ENCODE results near the gene TMEM266. TPM values are rescaled to one million over a fixed set of nuclear protein-coding genes. Genes with fewer than 3 reads are reported as not detected.

The TMEM266 gene
- total and polyA plus RNA-seq, 2 of the 4 experiments (the other 2 are of a cell fraction) = not detected

DNA sequence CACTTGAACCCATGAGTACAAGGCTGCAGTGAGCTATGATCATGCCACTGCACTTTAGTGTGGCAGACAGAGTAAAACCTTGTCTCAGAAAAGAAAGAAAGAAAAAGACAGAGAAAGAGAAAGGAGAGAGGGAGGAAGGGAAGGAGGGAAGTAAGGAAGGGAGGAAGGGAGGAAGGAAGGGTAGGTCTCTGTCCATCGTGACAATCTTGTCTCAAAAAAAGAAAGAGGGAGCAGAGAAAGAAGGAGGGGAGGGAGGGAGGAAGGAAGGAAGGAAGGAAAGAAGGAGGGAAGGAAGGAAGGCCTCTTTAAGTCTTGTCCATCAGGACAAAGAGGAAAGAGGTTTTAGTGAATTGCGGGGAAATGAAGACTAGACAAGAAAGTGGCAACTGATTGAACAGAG is 129.3 kb downstream of the TMEM266 start:
- no peak overlapping the region for H4K91ac ChIP-seq (ENCODE audit: insufficient read depth, low read depth, low read length)
- H3K4me3 ChIP-seq (ENCODE audit: insufficient read depth, low read depth, low read length) = no peak overlapping the region
- no peak overlapping the region for H4K8ac ChIP-seq (ENCODE audit: low read depth in 2 of 2, low read length in 2 of 2)
- H3K18ac ChIP-seq (ENCODE audit: low read depth, low read length) = no peak overlapping the region
- intact Hi-C loops (cut with micrococcal nuclease) = no loop called here
- no peaks in the 10 kb centered on the region for H3K79me1 ChIP-seq (ENCODE audit: low read depth in 1 of 2, low read length in 2 of 2)
- H3K23ac ChIP-seq (ENCODE audit: low read depth, low read length) = no peak overlapping the region
- no peak overlapping the region for H2BK15ac ChIP-seq (ENCODE audit: low read depth, low read length)
- CTCF ChIA-PET = no interaction called here
- H3K27ac ChIP-seq (ENCODE audit: insufficient read depth, low read length) = no peak overlapping the region
- no peak overlapping the region for H2BK5ac ChIP-seq (ENCODE audit: low read depth, low read length, poor library complexity, severe bottlenecking)
- H2BK120ac ChIP-seq (ENCODE audit: low read depth, low read length) = no peak overlapping the region
- no peak overlapping the region for H2AK5ac ChIP-seq (ENCODE audit: low read depth, low read length)
- H4K20me1 ChIP-seq (ENCODE audit: insufficient read depth, low read length) = no peaks in the 10 kb centered on the region
- no peaks in the 10 kb centered on the region for H3K9me3 ChIP-seq (ENCODE audit: control insufficient read depth, insufficient read depth, low read length)
- H2BK20ac ChIP-seq (ENCODE audit: low read depth, low read length) = no peak overlapping the region
- DNase-seq (no peak), ATAC-seq (ENCODE audit: low read depth) (no peak)
- BruUV-seq (replicated peaks) = no TSS peak
- H2AFZ ChIP-seq (replicated peaks; ENCODE audit: low read length, poor library complexity) = no peak overlapping the region
- no peak overlapping the region for H3K4me2 ChIP-seq (ENCODE audit: low read depth, low read length)
- H3K36me3 ChIP-seq (ENCODE audit: control insufficient read depth, insufficient read depth, low read length) = no peaks in the 10 kb centered on the region
- H3K14ac ChIP-seq (replicated peaks; ENCODE audit: low read depth, low read length) = no peak overlapping the region
- H3K56ac ChIP-seq (ENCODE audit: extremely low read depth, insufficient read depth, low read length) = no peak overlapping the region
- dilution Hi-C loops (cut with HindIII; ENCODE audit: low sequenced_read_pairs, unreplicated experiment) = no loop called here
- H3K4ac ChIP-seq (ENCODE audit: low read depth, low read length) = no peak overlapping the region
- peaks cover 7% of the 10 kb centered on the region for H3K4me1 ChIP-seq (ENCODE audit: control insufficient read depth, insufficient read depth, low read length)
- no peak overlapping the region for H3K9ac ChIP-seq (ENCODE audit: low read depth, low read length)
- in situ Hi-C loops (cut with MboI; ENCODE audit: low sequenced_read_pairs) = no loop called here
- no peak overlapping the region for H2AK9ac ChIP-seq (replicated peaks; ENCODE audit: low read depth, low read length, poor library complexity)
- no peak overlapping the region for H4K5ac ChIP-seq (ENCODE audit: low read depth, low read length)
- WGBS, 2 experiments (ENCODE audit: extremely low coverage in 2 of 2, insufficient read length in 1 of 2) = 67% methylated on average over 1 of the region's 2 CpGs; no CpG with 5 or more reads in 1 of the 2 experiments
- peaks cover 6% of the 10 kb centered on the region; the same call in 1 of the 2 replicates for H3K9me1 ChIP-seq (ENCODE audit: insufficient read depth, low read length)
- H3K27me3 ChIP-seq (ENCODE audit: control insufficient read depth, insufficient read depth, low read length) = no peaks in the 10 kb centered on the region; the same call in 1 of the 2 replicates
- TF ChIP-seq, protein P1, sequence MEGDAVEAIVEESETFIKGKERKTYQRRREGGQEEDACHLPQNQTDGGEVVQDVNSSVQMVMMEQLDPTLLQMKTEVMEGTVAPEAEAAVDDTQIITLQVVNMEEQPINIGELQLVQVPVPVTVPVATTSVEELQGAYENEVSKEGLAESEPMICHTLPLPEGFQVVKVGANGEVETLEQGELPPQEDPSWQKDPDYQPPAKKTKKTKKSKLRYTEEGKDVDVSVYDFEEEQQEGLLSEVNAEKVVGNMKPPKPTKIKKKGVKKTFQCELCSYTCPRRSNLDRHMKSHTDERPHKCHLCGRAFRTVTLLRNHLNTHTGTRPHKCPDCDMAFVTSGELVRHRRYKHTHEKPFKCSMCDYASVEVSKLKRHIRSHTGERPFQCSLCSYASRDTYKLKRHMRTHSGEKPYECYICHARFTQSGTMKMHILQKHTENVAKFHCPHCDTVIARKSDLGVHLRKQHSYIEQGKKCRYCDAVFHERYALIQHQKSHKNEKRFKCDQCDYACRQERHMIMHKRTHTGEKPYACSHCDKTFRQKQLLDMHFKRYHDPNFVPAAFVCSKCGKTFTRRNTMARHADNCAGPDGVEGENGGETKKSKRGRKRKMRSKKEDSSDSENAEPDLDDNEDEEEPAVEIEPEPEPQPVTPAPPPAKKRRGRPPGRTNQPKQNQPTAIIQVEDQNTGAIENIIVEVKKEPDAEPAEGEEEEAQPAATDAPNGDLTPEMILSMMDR (conservative IDR thresholded peaks at IDR 0.05; ENCODE audit: low read depth, low read length) = no peak
- TF ChIP-seq CEBPB (IDR thresholded peaks at IDR 0.05; ENCODE audit: low read depth, low read length) (no peak), FOS (IDR thresholded peaks at IDR 0.05; ENCODE audit: low read depth, low read length) (no peak), RAD21 (IDR thresholded peaks at IDR 0.05; ENCODE audit: low read length) (no peak), CHD1 (IDR thresholded peaks at IDR 0.05; ENCODE audit: low read depth, low read length) (no peak), RFX5 (IDR thresholded peaks at IDR 0.05; ENCODE audit: low read depth, low read length) (no peak), NFE2L2 (IDR thresholded peaks at IDR 0.05; ENCODE audit: low read depth, low read length) (no peak), RCOR1 (IDR thresholded peaks at IDR 0.05; ENCODE audit: insufficient replicate concordance, low read length) (no peak), POLR2A (IDR thresholded peaks at IDR 0.05; ENCODE audit: low read depth, low read length) (no peak), SMC3 (IDR thresholded peaks at IDR 0.05; ENCODE audit: low read depth, low read length) (no peak), MAZ (IDR thresholded peaks at IDR 0.05; ENCODE audit: borderline replicate concordance, low read depth, low read length) (no peak), MXI1 (IDR thresholded peaks at IDR 0.05; ENCODE audit: borderline replicate concordance, low read depth, low read length) (no peak), BHLHE40 (IDR thresholded peaks at IDR 0.05; ENCODE audit: low read depth, low read length) (no peak)
- TF ChIP-seq, protein P2, sequence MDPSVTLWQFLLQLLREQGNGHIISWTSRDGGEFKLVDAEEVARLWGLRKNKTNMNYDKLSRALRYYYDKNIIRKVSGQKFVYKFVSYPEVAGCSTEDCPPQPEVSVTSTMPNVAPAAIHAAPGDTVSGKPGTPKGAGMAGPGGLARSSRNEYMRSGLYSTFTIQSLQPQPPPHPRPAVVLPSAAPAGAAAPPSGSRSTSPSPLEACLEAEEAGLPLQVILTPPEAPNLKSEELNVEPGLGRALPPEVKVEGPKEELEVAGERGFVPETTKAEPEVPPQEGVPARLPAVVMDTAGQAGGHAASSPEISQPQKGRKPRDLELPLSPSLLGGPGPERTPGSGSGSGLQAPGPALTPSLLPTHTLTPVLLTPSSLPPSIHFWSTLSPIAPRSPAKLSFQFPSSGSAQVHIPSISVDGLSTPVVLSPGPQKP (IDR thresholded peaks at IDR 0.05; ENCODE audit: borderline replicate concordance, low read depth, low read length) = no peak
- POLR2A ChIA-PET (ENCODE audit: unreplicated experiment) = no interaction called here
